Measurements from ENCODE around the gene NKG7. TPM values are rescaled to one million over a fixed set of nuclear protein-coding genes. Genes with fewer than 3 reads are reported as not detected.

NKG7 gene
- total RNA-seq, 2 donors from 2014 or later = not detected

DNA sequence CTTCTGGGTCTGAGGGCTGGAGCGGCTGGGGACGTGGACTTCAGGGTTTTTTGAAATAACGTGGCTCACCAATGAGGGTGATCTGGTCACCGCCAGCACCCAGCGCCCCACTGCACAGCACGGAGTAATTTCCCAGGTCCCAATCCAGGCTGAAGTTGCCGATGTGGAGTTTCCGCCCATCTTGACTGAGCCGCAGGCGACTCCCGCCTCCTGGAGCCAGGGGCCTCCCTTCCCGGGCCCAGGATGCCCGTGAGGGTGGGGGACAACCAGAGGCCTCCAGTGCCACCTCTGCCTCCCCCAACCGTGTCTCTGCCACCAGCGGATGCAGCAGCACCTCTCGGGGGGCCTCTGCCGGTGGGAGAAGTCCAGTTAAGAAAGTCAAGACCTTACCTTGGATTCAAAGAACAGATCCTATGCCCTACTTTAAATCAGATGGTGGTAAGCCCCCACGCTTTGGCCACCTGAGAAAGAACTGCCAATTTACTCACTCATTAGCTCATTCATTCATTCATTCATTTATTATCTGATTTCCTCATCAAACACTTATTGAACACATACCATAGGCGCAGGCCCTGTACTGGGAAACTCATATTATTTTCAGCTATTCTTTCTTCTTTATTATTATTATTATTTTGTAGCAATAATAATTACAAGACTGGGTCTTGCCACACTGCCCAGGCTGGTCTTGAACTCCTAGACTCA is 34.4 kb downstream of the NKG7 start:
- ATAC-seq (no peak), DNase-seq (no peak)
- TF ChIP-seq POLR2A (IDR thresholded peaks at IDR 0.05) = no peak
- TF ChIP-seq, protein P1, sequence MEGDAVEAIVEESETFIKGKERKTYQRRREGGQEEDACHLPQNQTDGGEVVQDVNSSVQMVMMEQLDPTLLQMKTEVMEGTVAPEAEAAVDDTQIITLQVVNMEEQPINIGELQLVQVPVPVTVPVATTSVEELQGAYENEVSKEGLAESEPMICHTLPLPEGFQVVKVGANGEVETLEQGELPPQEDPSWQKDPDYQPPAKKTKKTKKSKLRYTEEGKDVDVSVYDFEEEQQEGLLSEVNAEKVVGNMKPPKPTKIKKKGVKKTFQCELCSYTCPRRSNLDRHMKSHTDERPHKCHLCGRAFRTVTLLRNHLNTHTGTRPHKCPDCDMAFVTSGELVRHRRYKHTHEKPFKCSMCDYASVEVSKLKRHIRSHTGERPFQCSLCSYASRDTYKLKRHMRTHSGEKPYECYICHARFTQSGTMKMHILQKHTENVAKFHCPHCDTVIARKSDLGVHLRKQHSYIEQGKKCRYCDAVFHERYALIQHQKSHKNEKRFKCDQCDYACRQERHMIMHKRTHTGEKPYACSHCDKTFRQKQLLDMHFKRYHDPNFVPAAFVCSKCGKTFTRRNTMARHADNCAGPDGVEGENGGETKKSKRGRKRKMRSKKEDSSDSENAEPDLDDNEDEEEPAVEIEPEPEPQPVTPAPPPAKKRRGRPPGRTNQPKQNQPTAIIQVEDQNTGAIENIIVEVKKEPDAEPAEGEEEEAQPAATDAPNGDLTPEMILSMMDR (IDR thresholded peaks at IDR 0.05) = no peak
- intact Hi-C loops (cut with DNase I) = no loop called here
- H3K36me3 ChIP-seq (replicated peaks in 1 of 2; ENCODE audit: insufficient read depth in 1 of 2, low read depth in 2 of 2) = no peaks in the 10 kb centered on the region
- no peaks in the 10 kb centered on the region for H3K27me3 ChIP-seq
- H3K27ac ChIP-seq = no peak overlapping the region
- peaks cover 22% of the 10 kb centered on the region for H3K4me1 ChIP-seq
- H3K4me3 ChIP-seq = no peak overlapping the region
- 49 to 68% methylated on average over 7 to 17 of the region's 19 CpGs for WGBS, 2 donors
- no peaks in the 10 kb centered on the region for H3K9me3 ChIP-seq

DNA sequence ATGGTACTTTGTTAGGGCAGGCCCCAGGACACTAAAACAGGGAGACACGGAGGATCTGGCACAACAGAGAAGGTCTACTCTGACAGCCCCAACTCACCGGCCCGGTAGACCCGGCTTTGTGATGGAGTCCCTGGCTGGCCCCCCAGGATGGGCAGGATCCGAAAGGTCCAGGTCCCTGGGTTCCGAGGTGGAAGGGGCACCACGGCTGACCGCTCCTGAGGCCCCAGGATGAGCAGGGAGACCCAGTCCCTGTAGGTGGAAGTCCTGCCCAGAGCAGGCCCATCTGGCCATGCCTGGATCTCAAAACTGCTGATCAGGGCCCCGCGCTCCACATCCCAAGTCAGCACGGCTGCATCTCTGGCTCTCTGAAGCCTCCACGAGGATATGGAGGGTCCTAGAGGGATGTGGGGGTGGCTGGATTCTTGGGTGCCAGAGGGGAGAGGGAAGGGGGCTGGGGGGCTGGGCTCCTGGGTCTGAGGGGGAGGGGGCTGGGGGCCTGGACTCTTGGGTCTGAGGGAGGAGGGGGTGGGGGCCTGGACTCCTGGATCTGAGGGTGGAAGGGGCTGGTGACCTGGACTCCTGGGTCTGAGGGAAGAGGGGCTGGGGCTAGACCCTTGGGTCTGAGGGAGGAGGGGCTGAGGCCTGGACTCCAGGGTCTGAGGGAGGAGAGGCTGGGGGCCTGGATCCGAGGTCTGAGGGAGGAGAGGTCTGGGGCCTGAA is 35.2 kb downstream of the NKG7 start:
- no peak for TF ChIP-seq POLR2A (IDR thresholded peaks at IDR 0.05)
- TF ChIP-seq, protein P1 (IDR thresholded peaks at IDR 0.05) = no peak
- peaks cover 22% of the 10 kb centered on the region for H3K4me1 ChIP-seq
- no peaks in the 10 kb centered on the region for H3K27me3 ChIP-seq
- ATAC-seq = no peak
- no peak overlapping the region for H3K27ac ChIP-seq
- WGBS, 2 donors = 69 to 86% methylated on average over 1 to 13 of the region's 13 CpGs
- H3K9me3 ChIP-seq = no peaks in the 10 kb centered on the region
- no peaks in the 10 kb centered on the region for H3K36me3 ChIP-seq (replicated peaks in 1 of 2; ENCODE audit: insufficient read depth in 1 of 2, low read depth in 2 of 2)
- DNase-seq = no peak
- intact Hi-C loops (cut with DNase I) = no loop called here
- H3K4me3 ChIP-seq = no peak overlapping the region

DNA sequence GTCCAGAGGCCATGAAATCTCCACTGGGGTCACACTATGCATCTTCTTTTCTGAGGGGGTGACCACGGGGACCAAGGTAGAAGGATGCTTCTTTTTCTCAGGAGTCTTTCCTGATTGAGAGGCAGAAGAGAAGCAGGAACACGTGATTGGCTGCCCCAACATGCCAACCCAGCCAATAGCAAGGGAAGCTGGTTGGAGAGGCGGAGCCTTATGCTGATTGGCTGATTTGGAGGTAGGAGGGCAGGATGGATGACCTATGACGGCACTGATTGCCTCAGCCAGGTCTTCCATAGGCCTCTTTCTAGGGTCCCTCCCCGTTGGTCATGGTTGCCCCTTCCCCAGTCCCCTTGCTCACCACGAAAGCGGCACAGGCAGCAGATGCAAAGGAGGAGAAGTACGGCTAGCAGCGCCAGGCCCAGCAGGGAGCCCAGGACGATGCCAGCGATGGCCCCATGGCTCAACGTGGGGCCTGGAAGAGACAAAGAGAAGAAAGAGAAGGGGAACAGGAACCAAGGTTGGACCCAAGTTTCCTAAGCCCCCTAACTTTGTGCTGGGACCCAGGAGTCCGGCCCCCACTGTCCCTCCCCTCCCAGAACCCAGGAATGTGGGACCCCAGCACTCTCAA is 38.5 kb downstream of the NKG7 start:
- H3K4me3 ChIP-seq = no peak overlapping the region
- TF ChIP-seq, protein P1 (IDR thresholded peaks at IDR 0.05) = no peak
- TF ChIP-seq POLR2A (IDR thresholded peaks at IDR 0.05) = no peak
- H3K9me3 ChIP-seq = no peaks in the 10 kb centered on the region
- ATAC-seq = no peak
- intact Hi-C loops (cut with DNase I) = no loop called here
- no peaks in the 10 kb centered on the region for H3K27me3 ChIP-seq
- H3K27ac ChIP-seq = no peak overlapping the region
- peaks cover 6% of the 10 kb centered on the region for H3K4me1 ChIP-seq
- no peaks in the 10 kb centered on the region for H3K36me3 ChIP-seq (replicated peaks in 1 of 2; ENCODE audit: insufficient read depth in 1 of 2, low read depth in 2 of 2)
- WGBS, 2 donors = 76 to 84% methylated on average over 12 to 13 of the region's 13 CpGs
- DNase-seq = no peak

DNA sequence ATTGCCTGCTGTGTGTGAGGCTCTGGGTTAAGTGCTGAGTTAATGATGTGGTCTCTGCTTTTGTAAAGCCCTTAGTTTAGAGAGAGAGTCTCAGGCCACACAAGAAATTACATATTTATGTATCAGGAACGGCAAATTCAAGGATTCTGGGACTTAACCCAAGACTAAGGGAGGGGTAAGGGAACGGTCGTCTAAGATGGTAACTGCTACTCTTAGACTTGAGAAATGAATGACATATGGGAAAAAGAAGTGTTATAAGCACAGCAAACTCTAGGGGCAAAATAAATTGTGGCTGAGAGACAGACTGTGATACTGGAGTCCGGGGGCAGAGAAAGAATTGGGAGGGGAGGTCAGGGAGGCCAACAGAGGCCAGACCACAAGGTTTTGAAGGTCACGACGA is 40.7 kb downstream of the NKG7 start:
- peaks cover 0 to 16% of the 10 kb centered on the region in 2 donors for H3K27me3 ChIP-seq
- 76 to 79% methylated on average over 6 of the region's 6 CpGs for WGBS, 2 donors
- H3K27ac ChIP-seq = no peak overlapping the region
- H3K4me1 ChIP-seq = peaks cover 8% of the 10 kb centered on the region
- H3K36me3 ChIP-seq (replicated peaks in 1 of 2; ENCODE audit: insufficient read depth in 1 of 2, low read depth in 2 of 2) = no peaks in the 10 kb centered on the region
- H3K4me3 ChIP-seq = no peak overlapping the region
- no peaks in the 10 kb centered on the region for H3K9me3 ChIP-seq
- DNase-seq (no peak), ATAC-seq (no peak)
- intact Hi-C loops (cut with DNase I) = no loop called here
- TF ChIP-seq, protein P1 (IDR thresholded peaks at IDR 0.05) = no peak
- TF ChIP-seq POLR2A (IDR thresholded peaks at IDR 0.05) = no peak

All from body of pancreas (tissue), 4 donors.